RWPE1 (cell line): ENCODE results near the gene G3BP1.

Experiments used
- CTCF ChIA-PET: fragments of 350-600 bp; sonication (Branson Sonifier 250); formaldehyde crosslinking; extraction: SDS; loops from one replicate; lab custom pipeline; 2021; lab: Yijun Ruan, JAX
- POLR2A ChIA-PET: fragments of 400-600 bp; formaldehyde crosslinking; extraction: SDS; loops from one replicate; lab custom pipeline; 2020; ENCODE audit warnings: antibody characterized with exemption; ENCODE audit not compliant: low non-redundant PET; lab: Yijun Ruan, JAX
- DNase-seq: peaks from one replicate; pipeline ENCODE4 v3.0.0; 2012; ENCODE audit warnings: low spot score
- H3K27ac ChIP-seq: fragments of 450-650 bp; 2 replicates; pipeline ENCODE4 v1.5.1; 2017
- CTCF ChIP-seq: fragments of 450-650 bp; conservative IDR thresholded peaks from 2 replicates; pipeline ENCODE4 v1.5.1; 2017; ENCODE audit warnings: low read depth, mild to moderate bottlenecking

G3BP1 gene

GRCh38 chr5:151799407-151799806 is 27.7 kb downstream of the G3BP1 start:
- no peak overlapping the region for H3K27ac ChIP-seq
- POLR2A ChIA-PET = no interaction called here
- no peak for DNase-seq
- no peak for TF ChIP-seq CTCF
- CTCF ChIA-PET = interaction anchor here (0.7 to 1.4 kb wide), 2 partner anchors 11 to 343 kb away, joined by 3 to 4 read pairs; no protein-coding TSS in a partner anchor

GRCh38 chr5:151800532-151800931 is 28.8 kb downstream of the G3BP1 start:
- no peak for TF ChIP-seq CTCF
- DNase-seq = no peak
- CTCF ChIA-PET = interaction anchor here (0.9 kb wide), 1 partner anchor 148 kb away, joined by 3 read pairs; no protein-coding TSS in a partner anchor
- POLR2A ChIA-PET = no interaction called here
- no peak overlapping the region for H3K27ac ChIP-seq

DNA sequence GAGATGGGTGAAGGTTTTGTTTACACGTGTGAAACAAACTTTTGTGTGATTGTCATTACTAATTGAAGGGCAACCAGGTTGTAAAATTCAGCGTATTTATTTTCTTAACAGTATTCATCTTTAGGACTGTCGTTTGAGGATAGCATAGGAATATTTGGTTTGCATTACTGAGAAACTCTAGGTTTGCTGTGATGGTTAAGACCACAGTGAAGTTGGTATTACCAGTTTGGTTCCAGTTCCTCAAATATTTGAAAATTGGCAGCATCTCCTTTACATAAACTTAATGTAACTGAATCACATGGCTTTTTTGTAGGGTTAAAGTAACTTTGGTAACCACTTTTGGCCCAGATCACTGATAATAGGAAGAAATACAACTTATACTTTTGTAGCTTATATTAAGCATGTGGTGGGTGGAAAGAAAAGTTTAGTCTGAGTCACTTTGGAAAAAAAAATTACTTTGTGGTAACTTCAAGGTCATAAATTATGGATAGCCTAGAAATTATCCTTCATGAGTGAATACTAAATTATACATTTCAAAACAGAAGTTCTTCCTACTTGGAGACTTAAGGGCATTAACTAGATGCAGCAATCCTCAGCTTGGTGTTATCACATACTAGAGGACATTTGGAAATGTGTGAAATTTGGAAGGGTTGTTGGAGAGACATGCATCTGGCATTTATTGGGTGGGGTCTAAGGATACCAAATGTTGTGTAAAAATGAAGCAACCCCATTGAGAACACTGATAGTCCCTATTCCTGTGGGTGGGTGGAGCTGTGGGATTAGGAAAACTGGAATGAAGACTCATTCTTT is 33.9 kb downstream of the G3BP1 start:
- no peak overlapping the region for H3K27ac ChIP-seq
- DNase-seq = no peak
- ChIA-PET POLR2A (no interaction called here), CTCF (interaction anchor here (0.7 kb wide), 1 partner anchor 641 kb away, joined by 3 read pairs; no protein-coding TSS in a partner anchor)
- TF ChIP-seq CTCF = no peak

DNA sequence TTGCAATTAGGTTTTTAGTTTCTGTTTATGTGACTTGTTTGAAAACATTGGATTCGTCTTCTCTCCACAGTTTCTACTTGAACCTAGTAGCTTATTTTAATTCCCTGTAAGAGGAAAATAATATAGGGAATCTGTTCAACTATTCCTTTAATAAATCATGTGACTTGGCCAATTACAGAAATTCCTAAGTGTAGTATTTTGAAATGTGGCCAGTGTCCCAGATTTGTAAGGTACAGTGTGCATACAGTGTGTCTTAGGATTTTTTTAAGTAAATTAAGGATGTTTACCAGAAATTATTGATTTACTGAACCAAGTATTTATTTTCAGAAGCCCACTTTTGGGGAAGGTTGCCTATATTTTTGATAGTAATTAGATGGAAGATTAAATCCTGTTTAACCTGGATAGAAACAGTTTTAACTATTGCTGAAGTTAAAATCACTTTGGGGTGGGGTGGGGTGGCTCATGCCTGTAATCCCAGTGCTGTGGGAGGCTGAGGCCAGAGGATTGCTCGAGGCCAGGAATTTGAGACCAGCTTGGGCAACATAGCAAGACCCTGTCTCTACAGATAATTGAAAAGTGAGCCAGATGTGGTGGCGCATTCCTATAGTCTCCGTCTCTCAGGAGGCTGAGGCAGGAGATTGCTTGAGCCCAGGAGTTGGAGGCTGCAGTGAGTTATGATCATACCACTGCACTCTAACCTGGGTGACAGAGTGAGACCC is 36.9 kb downstream of the G3BP1 start:
- DNase-seq = no peak
- POLR2A ChIA-PET = no interaction called here
- no peak for TF ChIP-seq CTCF
- CTCF ChIA-PET = interaction anchor here (1.1 kb wide), 1 partner anchor 9 kb away, joined by 6 read pairs; no protein-coding TSS in a partner anchor
- H3K27ac ChIP-seq = no peak overlapping the region

- DNase-seq = no peak
- no peak for TF ChIP-seq CTCF
- CTCF ChIA-PET = interaction anchor here (0.5 to 0.6 kb wide), 3 partner anchors 173 to 1982 kb away, joined by 3 to 7 read pairs (median 4); no protein-coding TSS in a partner anchor
- no peak overlapping the region for H3K27ac ChIP-seq
- POLR2A ChIA-PET = no interaction called here
These were observed 38.7 kb downstream of the G3BP1 start for GRCh38 chr5:151810449-151810848.

- ChIA-PET CTCF (interaction anchor here (0.5 to 0.6 kb wide), 2 partner anchors 501 to 1983 kb away, joined by 4 to 7 read pairs; no protein-coding TSS in a partner anchor), POLR2A (no interaction called here)
- no peak overlapping the region for H3K27ac ChIP-seq
- no peak for TF ChIP-seq CTCF
- DNase-seq = no peak
These were observed 39.1 kb downstream of the G3BP1 start for GRCh38 chr5:151810897-151811296.
